GM21576 (cell line): ENCODE data around the gene TBL2.
"Not testable (repeated sequence)": the region's sequence is repeated elsewhere in the genome, so short reads cannot be mapped to it uniquely, and the experiment has no call there.

ENCODE experiments used
- ATAC-seq: cut with Tn5 transposase; IDR thresholded peaks from one replicate; pipeline ENCODE4 v1.9.1; 2021; ENCODE audit warnings: mild to moderate bottlenecking, moderate library complexity; ENCODE audit not compliant: unreplicated experiment

Gene TBL2

GRCh38 chr7:73537051-73537450 lies 41.3 kb downstream of the TBL2 start:
- ATAC-seq = no peak

- no peak for ATAC-seq
Measured at GRCh38 chr7:73536479-73536878, 41.9 kb downstream of the TBL2 start.

GRCh38 chr7:73535918-73536317 lies 42.5 kb downstream of the TBL2 start:
- ATAC-seq = not testable (repeated sequence)

GRCh38 chr7:73533742-73534141 lies 44.6 kb downstream of the TBL2 start:
- no peak for ATAC-seq

GRCh38 chr7:73532224-73532623 lies 46.2 kb downstream of the TBL2 start:
- ATAC-seq = no peak

- ATAC-seq = no peak
Measured at GRCh38 chr7:73530800-73531199, 47.6 kb downstream of the TBL2 start.

- no peak for ATAC-seq
Measured at GRCh38 chr7:73526896-73527821, 51.2 kb downstream of the TBL2 start.

- ATAC-seq = not testable (repeated sequence)
Measured at GRCh38 chr7:73526158-73526494, 52.3 kb downstream of the TBL2 start.

- peak; percentile 83 for ATAC-seq
Measured at GRCh38 chr7:73522105-73522872, 56.1 kb downstream of the TBL2 start, which contains the start of gene BAZ1B. TSS of gene BAZ1B (minus strand) at chr7:73522293. CDS start at chr7:73521933, 360 bp downstream.

GRCh38 chr7:73521636-73522104 lies 56.7 kb downstream of the TBL2 start:
- peak; percentile 27 for ATAC-seq

GRCh38 chr7:73520673-73521635 lies 57.4 kb downstream of the TBL2 start:
- no peak for ATAC-seq

GRCh38 chr7:73519867-73520672 lies 58.3 kb downstream of the TBL2 start:
- ATAC-seq = no peak

GRCh38 chr7:73518470-73518869 lies 59.9 kb downstream of the TBL2 start:
- ATAC-seq = no peak
